GM18520 (cell line): ENCODE data around the gene TMED7.

Experiments
- ATAC-seq: cut with Tn5 transposase; IDR thresholded peaks from one replicate; pipeline ENCODE4 v1.9.1; 2021; ENCODE audit not compliant: unreplicated experiment

Gene TMED7

DNA sequence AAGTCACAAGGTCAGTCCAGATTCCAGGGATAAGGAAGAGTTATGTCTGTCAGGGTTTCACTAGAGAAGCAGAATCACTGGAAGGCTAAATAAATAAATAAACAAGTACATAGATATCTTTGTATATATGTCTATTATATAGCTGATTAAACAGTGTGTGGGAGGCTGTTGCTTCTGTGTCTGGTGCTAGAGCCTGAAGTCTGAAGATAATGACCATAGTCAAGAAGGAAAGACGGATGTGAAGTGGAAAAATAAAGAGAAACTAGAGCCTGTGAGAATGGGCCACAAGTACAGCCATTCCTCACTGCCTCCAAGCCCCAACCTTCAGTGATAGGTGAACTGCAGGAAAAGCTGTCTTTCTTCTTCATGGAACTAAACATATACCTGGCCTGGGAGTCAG, 4.1 kb upstream of the TMED7 start:
- ATAC-seq = no peak

DNA sequence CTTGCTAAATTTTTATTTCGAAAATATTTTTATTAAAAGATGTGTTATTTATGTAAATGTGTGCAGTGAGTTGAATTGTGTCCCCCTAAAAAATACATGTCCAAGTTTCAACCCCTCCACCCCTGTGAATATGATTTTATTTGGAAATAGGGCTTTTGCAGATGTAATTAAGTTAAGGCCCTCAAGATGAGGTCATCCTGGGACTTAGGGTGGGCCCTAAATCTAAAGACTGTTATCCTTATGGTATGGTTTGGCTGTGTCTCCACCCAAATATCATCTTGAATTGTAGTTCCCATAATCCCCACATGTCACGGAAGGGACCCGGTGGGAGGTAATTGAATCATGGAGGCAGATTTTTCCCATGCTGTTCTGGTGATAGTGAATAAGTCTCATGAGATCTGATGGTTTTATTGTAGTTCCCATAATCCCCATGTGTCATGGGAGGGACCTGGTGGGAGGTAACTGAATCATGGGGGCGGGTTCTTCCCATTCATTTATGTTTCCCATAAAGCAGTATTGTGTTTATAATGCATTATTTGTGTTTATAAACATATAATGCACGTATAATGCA, 1.5 kb upstream of the TMED7 start:
- ATAC-seq = no peak

GRCh38 chr5:115626445-115626823, 598 bp upstream of the TMED7 start:
- peak; percentile 13 for ATAC-seq

DNA sequence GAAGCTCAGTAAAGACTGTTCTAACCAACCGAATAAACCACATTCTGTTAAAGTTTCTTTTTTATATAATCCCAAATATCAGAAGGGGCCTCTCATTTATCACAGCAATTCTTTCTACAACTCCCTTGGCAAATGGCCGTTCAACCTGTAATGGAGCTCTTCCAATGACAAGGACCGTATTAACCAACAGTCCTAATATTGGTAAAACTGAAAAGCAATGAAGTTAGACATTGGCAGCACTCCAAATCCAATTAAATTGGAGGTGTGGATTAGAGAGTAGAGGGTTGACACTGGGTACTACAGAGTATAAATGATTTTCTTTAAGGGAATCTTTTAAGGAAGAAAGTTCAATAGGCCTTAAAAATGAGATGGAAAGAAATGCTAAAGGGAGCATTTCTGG, 842 bp downstream of the TMED7 start:
- ATAC-seq = no peak

- no peak for ATAC-seq
These were observed 2.2 kb downstream of the TMED7 start for GRCh38 chr5:115623658-115624057.

DNA sequence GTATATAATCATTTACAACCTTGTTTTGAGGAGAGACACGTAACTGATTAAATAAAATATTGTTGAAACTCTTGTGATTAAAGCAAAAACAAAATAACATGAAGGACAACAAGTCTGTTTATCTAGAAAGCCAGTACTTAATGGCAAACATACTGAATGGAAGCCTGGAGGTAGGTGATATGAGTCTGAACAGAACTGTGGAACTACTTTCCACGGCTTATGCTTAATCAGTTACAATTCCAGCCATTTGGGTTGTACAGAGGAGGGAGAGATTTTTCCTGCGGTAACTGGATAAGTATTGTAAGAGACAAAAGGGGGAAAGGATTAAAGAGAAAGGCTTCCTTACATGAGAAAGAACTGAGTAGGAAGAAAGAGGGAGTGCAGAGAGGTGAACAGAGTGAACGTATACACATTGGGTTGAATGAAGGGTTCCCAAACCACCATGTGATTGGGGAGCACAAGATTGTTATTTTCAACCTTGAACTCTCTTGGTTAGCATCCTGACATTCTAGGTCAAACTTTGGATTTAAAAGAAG, 4.4 kb downstream of the TMED7 start:
- ATAC-seq = no peak

DNA sequence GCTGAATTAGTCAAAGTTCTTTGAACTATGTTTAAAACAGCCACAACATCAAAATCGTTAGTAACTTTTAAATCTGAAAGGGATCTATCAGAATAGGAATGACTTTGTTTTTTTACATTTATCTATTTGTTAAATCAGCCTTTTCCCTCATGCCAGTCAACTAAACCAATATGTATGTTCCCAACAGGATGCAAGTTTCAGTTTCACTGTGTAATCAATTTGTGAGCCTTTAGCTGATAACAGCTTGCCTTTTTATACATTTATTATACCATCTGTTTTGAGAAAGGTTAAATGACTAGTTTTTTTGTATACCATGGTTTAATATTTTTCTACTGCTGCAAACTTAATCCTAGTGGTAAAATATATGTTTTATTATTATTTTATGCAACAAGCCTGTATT, 8.9 kb downstream of the TMED7 start:
- no peak for ATAC-seq

DNA sequence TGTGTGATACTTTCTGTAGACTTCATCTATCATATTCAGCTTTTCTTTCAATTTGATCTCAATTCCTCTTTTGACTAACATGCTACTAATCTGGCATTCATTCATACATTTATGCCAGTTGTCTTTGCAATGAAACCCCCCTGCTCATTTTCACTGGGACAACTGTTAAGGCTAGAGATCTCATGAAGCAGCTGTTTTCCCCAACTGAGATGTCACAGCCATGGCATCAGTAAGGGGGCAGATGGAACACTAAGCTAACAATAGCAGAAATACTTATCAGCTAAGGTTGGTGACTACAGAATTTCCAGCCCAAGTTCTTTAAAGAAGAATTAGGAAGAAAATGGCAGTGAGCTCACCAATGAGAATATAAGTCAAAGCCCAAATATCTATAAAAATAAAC, 9.4 kb downstream of the TMED7 start:
- no peak for ATAC-seq

GRCh38 chr5:115611873-115612272, 14.0 kb downstream of the TMED7 start:
- ATAC-seq = no peak

GRCh38 chr5:115607935-115608334, 17.9 kb downstream of the TMED7 start:
- ATAC-seq = no peak

DNA sequence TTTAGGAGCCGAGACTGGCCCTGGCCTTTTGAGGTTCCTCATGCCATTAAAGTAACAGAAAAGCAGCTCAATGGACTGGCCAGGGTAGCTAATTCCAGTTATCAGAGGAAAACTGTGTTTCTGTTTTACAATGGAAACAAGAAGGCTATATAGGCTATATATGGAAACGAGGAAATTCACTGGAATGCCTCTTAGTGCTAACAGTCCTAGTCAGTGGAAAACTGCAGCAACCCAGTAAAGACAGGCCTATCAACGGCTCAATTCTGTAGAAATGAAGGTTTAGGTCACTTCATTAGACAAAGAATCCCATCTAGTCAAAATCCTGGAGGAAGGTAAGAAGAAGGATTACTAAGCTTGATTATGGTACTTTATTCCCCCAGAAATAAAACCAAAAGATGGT, 20.4 kb downstream of the TMED7 start:
- no peak for ATAC-seq

DNA sequence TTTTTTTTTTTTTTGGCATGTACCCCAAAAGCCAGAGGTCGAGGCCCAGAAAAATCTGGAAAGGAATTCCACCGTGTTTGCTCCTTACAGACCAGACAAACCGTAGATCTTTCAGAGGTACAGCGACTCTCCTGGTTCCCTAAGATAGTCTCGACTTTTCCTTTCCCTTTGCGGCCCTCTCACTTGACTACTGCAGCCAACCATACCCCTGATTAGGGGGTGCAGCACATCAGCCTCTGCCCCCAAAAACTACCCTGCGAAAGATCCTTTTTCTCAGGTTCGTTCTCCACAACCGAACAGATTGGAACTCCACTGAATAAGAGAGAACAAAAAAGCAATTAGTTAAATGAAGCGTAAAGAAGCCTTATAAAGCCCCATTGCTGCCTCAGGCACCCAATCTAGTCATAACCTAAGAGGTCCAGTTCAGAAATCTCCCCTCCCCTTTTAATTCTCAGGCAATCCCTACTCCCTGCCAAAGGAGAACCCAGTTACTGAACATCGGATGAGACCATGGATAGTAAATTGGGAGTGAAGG, 23.2 kb downstream of the TMED7 start:
- ATAC-seq = no peak

DNA sequence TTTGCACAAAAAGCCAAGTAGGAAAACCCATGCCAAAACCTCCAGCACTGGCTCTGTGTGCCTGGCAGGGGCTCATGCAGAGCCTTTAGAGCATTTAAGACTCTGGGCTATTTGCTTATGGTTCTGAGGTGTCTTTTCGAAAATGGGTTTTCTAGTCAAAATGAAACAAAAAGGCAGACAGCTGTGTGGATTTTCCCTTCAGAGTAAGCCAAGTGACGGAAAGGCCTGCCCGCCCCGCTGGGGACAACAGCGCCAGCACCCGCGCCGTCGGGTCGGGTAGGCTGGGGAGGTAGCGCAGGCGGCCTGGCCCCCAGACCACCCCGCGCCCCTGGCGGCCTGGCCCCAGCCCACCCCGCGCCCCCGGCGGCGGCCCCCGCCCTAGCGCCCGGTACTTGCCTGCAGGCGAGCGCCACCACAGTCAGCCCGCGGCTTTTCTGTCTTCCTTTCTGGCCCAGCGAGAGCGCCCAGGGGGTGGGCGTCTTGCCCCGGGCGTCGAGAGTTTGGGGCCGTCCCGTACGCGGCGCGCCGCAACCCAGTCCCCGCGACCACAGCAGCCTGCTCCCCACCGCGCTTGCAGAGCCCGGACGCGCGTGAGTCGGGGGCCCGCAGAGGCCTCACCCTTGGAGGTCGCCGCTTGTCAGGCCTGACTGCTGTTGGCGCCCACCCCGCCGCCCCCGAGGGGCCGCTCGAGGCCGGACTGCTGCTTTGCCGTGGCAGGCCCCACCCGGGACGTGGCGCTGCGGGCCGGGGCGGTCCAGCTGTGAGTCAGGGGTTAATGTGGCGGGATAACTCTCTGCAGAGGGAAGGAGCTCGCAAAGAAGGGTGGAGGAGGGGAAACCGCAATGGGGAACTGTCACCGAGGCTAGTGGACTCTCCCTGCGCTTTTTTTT, 23.9 kb downstream of the TMED7 start, which contains the start of gene TICAM2:
Gene TICAM2, minus strand, starts transcription at position 779 of the 890 bp plus-strand sequence. CDS start 21,223 bp downstream, outside the sequence.
- peak; percentile 80 for ATAC-seq

- ATAC-seq = no peak
These were observed 25.1 kb downstream of the TMED7 start for GRCh38 chr5:115600766-115601165.

DNA sequence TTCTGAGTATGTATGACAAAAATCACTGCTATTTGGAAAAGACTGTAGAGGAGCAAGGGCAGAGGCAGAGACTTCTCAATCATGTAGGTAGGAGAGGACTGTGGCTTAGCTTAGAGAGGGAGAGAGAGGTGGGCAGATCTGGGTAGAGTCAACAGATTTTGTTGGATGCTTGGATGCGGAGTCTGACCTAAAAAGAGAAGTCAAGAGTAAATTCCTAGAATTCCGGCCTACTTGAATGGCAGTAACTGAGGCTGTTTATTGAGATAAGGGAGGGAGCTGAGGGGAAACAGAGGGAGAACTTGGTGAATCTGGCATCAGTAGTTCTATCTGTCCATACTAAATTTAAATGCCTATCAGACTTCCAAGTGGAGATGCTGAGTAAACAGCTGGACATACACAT, 25.9 kb downstream of the TMED7 start:
- ATAC-seq = no peak

DNA sequence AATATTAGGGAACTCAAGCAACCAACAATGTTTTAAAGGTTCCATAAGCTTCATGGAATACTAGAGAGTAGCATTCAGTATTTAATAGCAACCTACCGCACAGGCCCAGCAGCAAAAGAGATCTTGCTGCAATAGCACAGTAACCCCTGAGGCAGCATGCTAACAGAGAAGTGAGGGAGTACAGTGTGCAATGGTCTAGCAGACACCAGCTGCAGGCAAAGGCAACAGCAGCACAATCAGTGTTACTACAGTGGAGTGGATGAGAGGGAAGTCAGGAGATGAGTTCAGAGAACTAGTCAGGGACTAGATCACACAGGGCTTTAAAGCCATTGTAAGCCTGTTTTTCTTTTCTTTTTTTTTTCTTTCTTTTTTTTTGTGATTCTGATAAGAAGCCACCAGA, 26.3 kb downstream of the TMED7 start:
- peak; percentile 22 for ATAC-seq

- no peak for ATAC-seq
These were observed 31.4 kb downstream of the TMED7 start for GRCh38 chr5:115594128-115595047.

- ATAC-seq = no peak
These were observed 36.8 kb downstream of the TMED7 start for GRCh38 chr5:115589043-115589442.

DNA sequence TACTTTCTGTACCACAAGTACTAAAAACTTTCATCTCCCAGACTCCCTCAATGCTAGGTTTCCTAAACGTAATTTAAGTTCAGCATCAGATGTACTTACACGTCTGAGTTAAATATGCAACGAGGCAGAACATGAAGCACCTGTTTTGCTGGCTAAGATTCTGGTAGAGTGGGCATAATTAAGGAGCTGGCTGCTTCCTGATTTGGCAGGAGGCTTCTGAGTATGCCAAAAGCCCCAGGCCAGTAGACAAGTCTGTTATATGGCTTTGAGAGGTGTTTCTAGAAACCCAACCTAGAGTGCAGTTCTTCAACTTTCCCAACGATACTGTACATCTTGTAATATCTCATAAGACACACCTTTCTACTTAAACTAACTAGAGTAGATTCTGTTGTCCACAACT, 37.2 kb downstream of the TMED7 start:
- no peak for ATAC-seq

DNA sequence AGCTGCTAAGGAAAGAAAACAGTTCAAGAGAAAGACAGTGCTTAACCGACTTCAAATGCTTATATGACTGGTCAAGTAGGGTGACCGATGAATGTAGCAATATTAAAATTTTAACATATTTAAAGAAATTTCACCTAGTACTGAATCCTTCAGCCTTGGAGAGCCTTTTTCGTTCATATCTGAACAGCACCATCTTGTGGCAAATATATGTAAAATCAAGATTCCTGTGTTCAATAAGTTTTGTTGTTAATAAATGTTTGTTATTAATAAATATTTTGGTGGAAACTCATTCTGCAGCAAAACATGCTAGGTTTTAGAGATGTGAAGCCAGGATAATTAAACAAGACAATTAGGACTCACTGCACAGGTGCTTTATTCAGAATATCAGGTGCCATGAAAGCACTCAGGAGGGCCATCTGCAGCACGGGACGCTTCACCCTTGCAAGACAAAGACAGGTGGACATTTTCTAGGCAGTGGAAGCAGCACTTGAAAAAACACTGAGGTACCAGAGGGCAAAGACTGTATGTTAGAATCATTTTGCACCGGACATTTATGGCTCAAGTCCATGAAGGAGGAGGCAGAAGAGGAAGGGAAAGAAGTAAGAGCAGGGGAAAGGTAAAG, 39.2 kb downstream of the TMED7 start:
- no peak for ATAC-seq

- no peak for ATAC-seq
These were observed 40.6 kb downstream of the TMED7 start for GRCh38 chr5:115585265-115585664.
